K562 (cell line): ENCODE measurements around the gene ATL2. TPM values are rescaled to one million over a fixed set of nuclear protein-coding genes. Genes with fewer than 3 reads are reported as not detected.
A peak's percentile ranks its signal among the peaks of the same experiment; 100 is the strongest.

Experiments used
- BRF1 ChIP-seq: IDR thresholded peaks from 3 replicates; pipeline ENCODE4 v1.6.1; 2011; ENCODE audit warnings: borderline replicate concordance, mild to moderate bottlenecking; ENCODE audit not compliant: insufficient read length; ENCODE audit errors: extremely low read depth
- C11orf30 ChIP-seq: fragments of 450-650 bp; IDR thresholded peaks from 2 replicates; pipeline ENCODE4 v1.6.1; 2016; ENCODE audit warnings: low read depth, mild to moderate bottlenecking
- CCNT2 ChIP-seq: IDR thresholded peaks from 2 replicates; pipeline ENCODE4 v1.6.1; 2011; ENCODE audit warnings: borderline replicate concordance, low read depth, mild to moderate bottlenecking, moderate library complexity, mixed read lengths, low read length; ENCODE audit not compliant: insufficient read length; ENCODE audit errors: extremely low read depth
- EWSR1 ChIP-seq: fragments of 450-650 bp; IDR thresholded peaks from 2 replicates; pipeline ENCODE4 v1.6.1; 2018; ENCODE audit warnings: borderline replicate concordance, mild to moderate bottlenecking, low read depth, moderate library complexity; ENCODE audit not compliant: partially characterized antibody
- GTF2E2 ChIP-seq: fragments of 200-800 bp; sonication (Bioruptor generic); IDR thresholded peaks from 2 replicates; pipeline ENCODE4 v1.6.1; 2016; ENCODE audit warnings: missing genetic modification characterization, missing compliant biosample characterization
- HMGN3 ChIP-seq: IDR thresholded peaks from 2 replicates; pipeline ENCODE4 v1.6.1; 2011; ENCODE audit warnings: borderline replicate concordance, low read depth, mild to moderate bottlenecking, mixed read lengths, low read length; ENCODE audit not compliant: insufficient read length; ENCODE audit errors: extremely low read depth
- LEF1 ChIP-seq: fragments of 450-650 bp; IDR thresholded peaks from 2 replicates; pipeline ENCODE4 v1.6.1; 2016; ENCODE audit warnings: mild to moderate bottlenecking
- NCOR1 ChIP-seq: fragments of 450-650 bp; IDR thresholded peaks from 2 replicates; pipeline ENCODE4 v1.6.1; 2016; ENCODE audit warnings: mild to moderate bottlenecking, moderate library complexity
- NFE2 ChIP-seq: IDR thresholded peaks from 2 replicates; pipeline ENCODE4 v1.6.1; 2014; ENCODE audit warnings: antibody characterized with exemption, low read depth
- NFIC ChIP-seq: fragments of 450-650 bp; IDR thresholded peaks from 2 replicates; pipeline ENCODE4 v1.6.1; 2017; ENCODE audit warnings: mild to moderate bottlenecking, inconsistent platforms
- NR4A1 ChIP-seq, 2 experiments: fragments of 250-450 bp in 1 of 2; fragments of 450-650 bp in 1 of 2; sonication (Bioruptor Pico) in 1 of 2; IDR thresholded peaks; 2 replicates each; pipeline versions ENCODE4 v1.4.0 to v1.6.1; 2016 to 2020; ENCODE audit warnings: mild to moderate bottlenecking in 2 of 2, missing compliant biosample characterization in 1 of 2, missing genetic modification characterization in 1 of 2, moderate library complexity in 1 of 2
- ZBTB49 ChIP-seq: sonication (generic); formaldehyde crosslinking; IDR thresholded peaks from 2 replicates; pipeline ENCODE4 v1.8.0; 2022; ENCODE audit warnings: missing genetic modification reagents, mild to moderate bottlenecking, borderline replicate concordance
- ZFP30 ChIP-seq: fragments of 250-450 bp; sonication (Bioruptor Pico); IDR thresholded peaks from 2 replicates; pipeline ENCODE4 v1.8.0; 2022; ENCODE audit warnings: moderate library complexity, mild to moderate bottlenecking, inconsistent platforms, borderline replicate concordance
- ZNF165 ChIP-seq: fragments of 250-450 bp; sonication (Bioruptor Pico); IDR thresholded peaks from 2 replicates; pipeline ENCODE4 v1.4.0; 2020; ENCODE audit warnings: borderline replicate concordance
- polyA plus RNA-seq, 8 experiments: library from polyadenylated mRNA; depleted of rRNA in 4 of 8; stranded (reverse) in 5 of 8; unstranded in 3 of 8; fragments of >200 nt; fragmentation: Nextera tagmentation in 2 of 8; fragmentation: Illumina TruSeq in 1 of 8; extraction: Ambion mirVana in 2 of 8; extraction: Trizol in 1 of 8; gene quantifications; 2 replicates each; pipeline versions ENCODE4 v1.2.1 to v1.2.3, GENCODE V29; 2011 to 2014; ENCODE audit warnings: inconsistent platforms in 1 of 8, missing spikeins in 1 of 8
- total RNA-seq, 7 experiments: library from RNA; depleted of rRNA in 6 of 7; stranded (reverse); fragments of >200 nt in 6 of 7; fragmentation: Illumina TruSeq in 2 of 7; extraction: Trizol in 2 of 7; gene quantifications; 2 replicates each; pipeline versions ENCODE4 v1.2.1 to v1.2.3, GENCODE V29; 2011 to 2021; ENCODE audit warnings: low replicate concordance in 1 of 7
- TF ChIP-seq, protein P1 (sequence below): fragments of 200-600 bp; sonication (generic); IDR thresholded peaks from one replicate; pipeline ENCODE4 v1.6.1; 2012; ENCODE audit warnings: mild to moderate bottlenecking, low read depth, low read length, inconsistent platforms

ATL2 gene
- total and polyA plus RNA-seq, 9 of the 15 experiments (the other 6 are each of a cell fraction or from before 2014, with no cell fraction given): 12.0 to 80.8 (median 70.2) TPM

DNA sequence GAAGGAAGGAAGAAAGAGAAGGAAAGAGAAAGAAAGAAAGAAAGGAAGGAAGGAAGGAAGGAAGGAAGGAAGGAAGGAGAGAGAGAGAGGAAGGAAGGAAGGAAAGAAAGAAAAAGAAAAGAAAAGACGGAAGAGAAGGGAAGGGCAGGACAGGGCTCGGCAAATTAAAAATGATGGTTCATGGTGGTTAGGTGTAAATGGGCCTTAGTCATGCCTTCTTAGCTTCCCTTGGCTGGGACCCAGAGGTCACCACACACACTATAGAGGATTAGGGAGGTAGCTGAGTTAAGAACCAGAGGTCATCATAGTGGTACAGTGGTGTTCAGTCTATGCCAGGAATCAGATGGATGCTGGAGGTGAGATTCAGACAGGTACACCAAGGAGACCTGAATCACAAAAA, 9.3 kb upstream of the ATL2 start (continued):
- no peak for TF ChIP-seq CCNT2
- TF ChIP-seq ZBTB49: no peak
- TF ChIP-seq NFIC: peak; percentile 89
- no peak for TF ChIP-seq LEF1
- TF ChIP-seq ZFP30: no peak
- no peak for TF ChIP-seq NCOR1
- TF ChIP-seq EWSR1: no peak
- no peak for TF ChIP-seq ZNF165 (CRISPR knock-in tag)
- TF ChIP-seq, protein P1, sequence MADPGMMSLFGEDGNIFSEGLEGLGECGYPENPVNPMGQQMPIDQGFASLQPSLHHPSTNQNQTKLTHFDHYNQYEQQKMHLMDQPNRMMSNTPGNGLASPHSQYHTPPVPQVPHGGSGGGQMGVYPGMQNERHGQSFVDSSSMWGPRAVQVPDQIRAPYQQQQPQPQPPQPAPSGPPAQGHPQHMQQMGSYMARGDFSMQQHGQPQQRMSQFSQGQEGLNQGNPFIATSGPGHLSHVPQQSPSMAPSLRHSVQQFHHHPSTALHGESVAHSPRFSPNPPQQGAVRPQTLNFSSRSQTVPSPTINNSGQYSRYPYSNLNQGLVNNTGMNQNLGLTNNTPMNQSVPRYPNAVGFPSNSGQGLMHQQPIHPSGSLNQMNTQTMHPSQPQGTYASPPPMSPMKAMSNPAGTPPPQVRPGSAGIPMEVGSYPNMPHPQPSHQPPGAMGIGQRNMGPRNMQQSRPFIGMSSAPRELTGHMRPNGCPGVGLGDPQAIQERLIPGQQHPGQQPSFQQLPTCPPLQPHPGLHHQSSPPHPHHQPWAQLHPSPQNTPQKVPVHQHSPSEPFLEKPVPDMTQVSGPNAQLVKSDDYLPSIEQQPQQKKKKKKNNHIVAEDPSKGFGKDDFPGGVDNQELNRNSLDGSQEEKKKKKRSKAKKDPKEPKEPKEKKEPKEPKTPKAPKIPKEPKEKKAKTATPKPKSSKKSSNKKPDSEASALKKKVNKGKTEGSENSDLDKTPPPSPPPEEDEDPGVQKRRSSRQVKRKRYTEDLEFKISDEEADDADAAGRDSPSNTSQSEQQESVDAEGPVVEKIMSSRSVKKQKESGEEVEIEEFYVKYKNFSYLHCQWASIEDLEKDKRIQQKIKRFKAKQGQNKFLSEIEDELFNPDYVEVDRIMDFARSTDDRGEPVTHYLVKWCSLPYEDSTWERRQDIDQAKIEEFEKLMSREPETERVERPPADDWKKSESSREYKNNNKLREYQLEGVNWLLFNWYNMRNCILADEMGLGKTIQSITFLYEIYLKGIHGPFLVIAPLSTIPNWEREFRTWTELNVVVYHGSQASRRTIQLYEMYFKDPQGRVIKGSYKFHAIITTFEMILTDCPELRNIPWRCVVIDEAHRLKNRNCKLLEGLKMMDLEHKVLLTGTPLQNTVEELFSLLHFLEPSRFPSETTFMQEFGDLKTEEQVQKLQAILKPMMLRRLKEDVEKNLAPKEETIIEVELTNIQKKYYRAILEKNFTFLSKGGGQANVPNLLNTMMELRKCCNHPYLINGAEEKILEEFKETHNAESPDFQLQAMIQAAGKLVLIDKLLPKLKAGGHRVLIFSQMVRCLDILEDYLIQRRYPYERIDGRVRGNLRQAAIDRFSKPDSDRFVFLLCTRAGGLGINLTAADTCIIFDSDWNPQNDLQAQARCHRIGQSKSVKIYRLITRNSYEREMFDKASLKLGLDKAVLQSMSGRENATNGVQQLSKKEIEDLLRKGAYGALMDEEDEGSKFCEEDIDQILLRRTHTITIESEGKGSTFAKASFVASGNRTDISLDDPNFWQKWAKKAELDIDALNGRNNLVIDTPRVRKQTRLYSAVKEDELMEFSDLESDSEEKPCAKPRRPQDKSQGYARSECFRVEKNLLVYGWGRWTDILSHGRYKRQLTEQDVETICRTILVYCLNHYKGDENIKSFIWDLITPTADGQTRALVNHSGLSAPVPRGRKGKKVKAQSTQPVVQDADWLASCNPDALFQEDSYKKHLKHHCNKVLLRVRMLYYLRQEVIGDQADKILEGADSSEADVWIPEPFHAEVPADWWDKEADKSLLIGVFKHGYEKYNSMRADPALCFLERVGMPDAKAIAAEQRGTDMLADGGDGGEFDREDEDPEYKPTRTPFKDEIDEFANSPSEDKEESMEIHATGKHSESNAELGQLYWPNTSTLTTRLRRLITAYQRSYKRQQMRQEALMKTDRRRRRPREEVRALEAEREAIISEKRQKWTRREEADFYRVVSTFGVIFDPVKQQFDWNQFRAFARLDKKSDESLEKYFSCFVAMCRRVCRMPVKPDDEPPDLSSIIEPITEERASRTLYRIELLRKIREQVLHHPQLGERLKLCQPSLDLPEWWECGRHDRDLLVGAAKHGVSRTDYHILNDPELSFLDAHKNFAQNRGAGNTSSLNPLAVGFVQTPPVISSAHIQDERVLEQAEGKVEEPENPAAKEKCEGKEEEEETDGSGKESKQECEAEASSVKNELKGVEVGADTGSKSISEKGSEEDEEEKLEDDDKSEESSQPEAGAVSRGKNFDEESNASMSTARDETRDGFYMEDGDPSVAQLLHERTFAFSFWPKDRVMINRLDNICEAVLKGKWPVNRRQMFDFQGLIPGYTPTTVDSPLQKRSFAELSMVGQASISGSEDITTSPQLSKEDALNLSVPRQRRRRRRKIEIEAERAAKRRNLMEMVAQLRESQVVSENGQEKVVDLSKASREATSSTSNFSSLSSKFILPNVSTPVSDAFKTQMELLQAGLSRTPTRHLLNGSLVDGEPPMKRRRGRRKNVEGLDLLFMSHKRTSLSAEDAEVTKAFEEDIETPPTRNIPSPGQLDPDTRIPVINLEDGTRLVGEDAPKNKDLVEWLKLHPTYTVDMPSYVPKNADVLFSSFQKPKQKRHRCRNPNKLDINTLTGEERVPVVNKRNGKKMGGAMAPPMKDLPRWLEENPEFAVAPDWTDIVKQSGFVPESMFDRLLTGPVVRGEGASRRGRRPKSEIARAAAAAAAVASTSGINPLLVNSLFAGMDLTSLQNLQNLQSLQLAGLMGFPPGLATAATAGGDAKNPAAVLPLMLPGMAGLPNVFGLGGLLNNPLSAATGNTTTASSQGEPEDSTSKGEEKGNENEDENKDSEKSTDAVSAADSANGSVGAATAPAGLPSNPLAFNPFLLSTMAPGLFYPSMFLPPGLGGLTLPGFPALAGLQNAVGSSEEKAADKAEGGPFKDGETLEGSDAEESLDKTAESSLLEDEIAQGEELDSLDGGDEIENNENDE: no peak
- no peak for TF ChIP-seq GTF2E2 (tag)
- TF ChIP-seq BRF1: no peak
- TF ChIP-seq NFE2: peak; percentile 90
- peak; percentile 91 for TF ChIP-seq C11orf30
- TF ChIP-seq NR4A1 (CRISPR knock-in tag; IDR thresholded peaks at IDR 0.05): no peak
- no peak for TF ChIP-seq NR4A1 (tag; IDR thresholded peaks at IDR 0.05)
- no peak for TF ChIP-seq HMGN3
